Measurements from ENCODE around the gene CARD9.

CARD9 gene

DNA sequence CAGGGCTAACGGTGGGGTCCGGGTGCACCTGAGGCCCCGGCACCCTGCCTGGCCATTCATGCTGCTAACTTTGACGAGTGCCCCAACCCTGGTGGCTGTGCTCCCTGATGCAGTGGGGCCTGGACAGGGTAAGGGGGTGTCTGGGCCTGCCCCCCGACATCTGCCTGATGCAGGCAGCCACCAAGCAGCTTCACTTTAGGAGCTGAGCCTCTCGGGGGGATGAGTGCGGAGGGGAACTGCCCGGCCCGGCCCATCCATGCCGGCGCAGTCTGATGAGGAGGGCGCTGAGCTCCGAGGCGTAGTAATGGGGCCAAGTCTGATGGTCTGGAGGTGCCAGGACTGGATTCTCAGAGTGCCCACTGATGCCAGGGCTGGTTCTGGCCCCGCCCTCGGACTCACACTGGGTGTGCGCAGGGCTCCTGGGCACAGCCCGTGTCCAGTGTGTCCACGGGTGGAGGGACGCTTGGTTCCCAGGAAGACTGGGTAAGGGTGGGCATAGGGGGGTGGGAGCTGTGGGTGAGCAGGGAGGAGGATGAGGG, 26.5 kb downstream of the CARD9 start:
- Mint-ChIP-seq H3K4me3 (no peak overlapping the region), H3K27me3 (no peaks in the 10 kb centered on the region), H3K9me3 (no peaks in the 10 kb centered on the region), H3K4me1 (peaks cover 2% of the 10 kb centered on the region), H3K27ac (no peak overlapping the region), H3K36me3 (no peaks in the 10 kb centered on the region)
- CTCF ChIA-PET: no interaction called here
- no peak for DNase-seq

DNA sequence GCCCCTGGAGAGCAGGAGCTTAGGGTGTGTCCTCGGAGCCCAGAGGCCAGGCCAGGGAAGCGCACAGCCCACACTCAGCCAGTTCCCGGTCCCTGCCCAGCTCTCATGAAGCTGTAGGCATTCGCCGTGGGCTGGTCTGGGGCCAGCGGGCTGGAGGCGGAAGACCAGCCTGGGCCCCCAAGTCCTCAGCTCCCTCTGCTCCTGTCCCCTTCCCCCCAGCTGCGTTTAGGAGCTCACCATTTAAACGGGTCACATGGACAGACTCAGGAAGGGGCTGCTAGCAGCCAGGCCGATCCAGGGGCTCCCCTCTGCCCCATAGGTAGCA, 27.4 kb downstream of the CARD9 start:
- no peaks in the 10 kb centered on the region for H3K27me3 Mint-ChIP-seq
- no peaks in the 10 kb centered on the region for H3K9me3 Mint-ChIP-seq
- no peak overlapping the region for H3K4me3 Mint-ChIP-seq
- no peak overlapping the region for H3K27ac Mint-ChIP-seq
- CTCF ChIA-PET: no interaction called here
- H3K36me3 Mint-ChIP-seq: no peaks in the 10 kb centered on the region
- H3K4me1 Mint-ChIP-seq: peaks cover 2% of the 10 kb centered on the region
- DNase-seq: no peak

DNA sequence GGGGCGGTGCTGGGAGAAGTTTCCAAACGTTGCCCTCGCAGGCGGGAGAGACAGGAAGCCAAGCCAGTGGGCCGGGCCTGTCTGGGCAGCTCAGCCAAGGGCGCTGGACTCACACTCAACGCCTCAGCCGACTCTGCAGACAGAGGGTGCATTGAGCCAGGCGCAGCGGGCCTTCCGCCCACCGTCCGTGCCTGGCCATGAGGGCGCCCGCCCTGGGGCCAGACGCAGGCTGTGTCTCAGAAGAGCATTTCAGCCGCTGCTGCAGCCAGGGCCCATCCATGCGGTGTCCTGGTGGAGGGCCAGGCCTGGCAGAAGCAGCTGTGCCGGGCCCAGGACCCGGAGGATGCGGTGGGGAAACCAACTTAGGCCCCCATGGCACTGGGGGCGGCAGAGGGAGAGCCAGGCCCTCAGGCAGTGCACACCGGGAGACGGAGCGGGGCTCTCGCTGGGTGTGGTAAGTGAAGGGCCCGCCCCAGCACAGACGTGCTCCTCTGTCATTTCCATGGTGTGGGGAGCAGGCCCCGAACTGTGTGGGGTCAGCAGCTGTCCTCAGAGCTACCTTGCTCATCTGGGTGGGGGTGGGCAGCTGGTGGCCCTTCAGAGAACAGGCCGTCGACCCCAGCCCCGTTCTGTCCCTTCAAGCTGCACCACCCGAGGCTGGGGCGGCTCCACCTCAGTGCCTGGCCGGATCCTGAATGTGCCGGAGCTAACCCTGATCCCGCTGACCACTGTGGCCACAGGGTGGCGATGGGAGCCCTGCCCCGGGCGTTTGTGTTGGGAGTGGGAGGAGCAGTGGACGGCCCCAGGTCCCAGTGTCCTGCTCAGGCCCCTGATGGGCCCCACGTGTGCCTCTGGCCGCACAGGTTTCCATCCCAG, 27.9 kb downstream of the CARD9 start:
- CTCF ChIA-PET: no interaction called here
- H3K4me3 Mint-ChIP-seq: no peak overlapping the region
- H3K36me3 Mint-ChIP-seq: no peaks in the 10 kb centered on the region
- no peaks in the 10 kb centered on the region for H3K27me3 Mint-ChIP-seq
- no peak for DNase-seq
- no peak overlapping the region for H3K27ac Mint-ChIP-seq
- H3K4me1 Mint-ChIP-seq: peaks cover 2% of the 10 kb centered on the region
- no peaks in the 10 kb centered on the region for H3K9me3 Mint-ChIP-seq

DNA sequence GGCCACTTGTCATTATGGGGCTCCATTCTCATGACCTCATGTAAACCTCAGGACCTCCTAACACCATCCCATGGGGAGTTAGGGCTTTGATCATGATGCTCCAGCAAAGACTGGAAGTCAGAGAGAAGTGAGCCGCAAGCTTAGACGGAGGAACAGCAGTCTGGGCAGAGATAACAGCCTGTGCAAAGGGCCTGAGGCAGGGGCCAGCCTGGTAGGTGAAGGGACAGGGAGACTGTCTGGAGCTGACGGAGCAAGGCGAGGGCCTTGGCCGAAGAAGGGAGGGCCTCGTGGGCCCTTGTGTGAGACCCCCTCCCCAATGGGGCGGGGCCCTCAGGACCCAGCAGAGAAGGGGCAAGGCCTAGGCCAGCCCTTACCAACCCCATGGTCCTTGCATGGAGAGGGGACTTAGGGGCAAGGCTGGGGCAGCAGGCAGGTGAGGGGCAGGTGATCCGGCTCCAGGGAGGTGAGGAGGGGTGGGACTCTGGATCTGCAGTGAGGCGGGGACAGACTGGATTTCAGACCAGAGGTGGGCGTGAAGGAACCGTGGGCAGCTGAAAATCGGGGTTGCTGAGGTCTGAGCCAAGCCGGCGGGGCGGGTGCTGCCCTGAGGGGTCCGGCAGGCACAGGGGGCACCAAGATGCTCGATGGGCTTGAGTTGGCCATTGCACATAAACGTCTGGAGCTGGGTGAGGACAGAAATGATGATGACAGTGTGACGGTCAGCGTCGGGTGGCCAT, 28.8 kb downstream of the CARD9 start:
- H3K36me3 Mint-ChIP-seq: no peaks in the 10 kb centered on the region
- H3K27me3 Mint-ChIP-seq: no peaks in the 10 kb centered on the region
- H3K27ac Mint-ChIP-seq: no peak overlapping the region
- no peak overlapping the region for H3K4me3 Mint-ChIP-seq
- H3K4me1 Mint-ChIP-seq: peaks cover 2% of the 10 kb centered on the region
- no peak for DNase-seq
- CTCF ChIA-PET: no interaction called here
- no peaks in the 10 kb centered on the region for H3K9me3 Mint-ChIP-seq

DNA sequence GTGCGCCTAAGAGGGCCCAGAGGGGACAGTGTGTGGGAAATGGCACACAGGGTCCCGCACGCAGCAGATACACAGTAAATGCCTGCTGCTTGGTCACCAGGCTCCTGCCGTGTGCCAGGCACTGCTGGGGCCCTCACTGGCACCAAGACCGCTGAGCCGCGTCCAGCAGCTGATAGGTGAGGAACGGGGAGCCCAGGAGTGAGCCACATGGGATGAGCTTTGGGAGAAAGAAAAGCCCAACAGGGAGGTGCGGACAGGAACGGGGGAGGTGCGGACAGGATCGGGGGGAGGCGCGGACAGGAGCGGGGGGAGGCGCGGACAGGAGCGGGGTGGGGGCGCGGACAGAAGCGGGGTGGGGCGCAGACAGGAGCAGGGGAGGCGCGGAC, 29.6 kb downstream of the CARD9 start:
- H3K4me3 Mint-ChIP-seq: no peak overlapping the region
- H3K36me3 Mint-ChIP-seq: no peaks in the 10 kb centered on the region
- no peak overlapping the region for H3K27ac Mint-ChIP-seq
- H3K27me3 Mint-ChIP-seq: no peaks in the 10 kb centered on the region
- H3K9me3 Mint-ChIP-seq: no peaks in the 10 kb centered on the region
- H3K4me1 Mint-ChIP-seq: peaks cover 2% of the 10 kb centered on the region
- CTCF ChIA-PET: no interaction called here
- no peak for DNase-seq

- DNase-seq: no peak
- no peak overlapping the region for H3K4me3 Mint-ChIP-seq
- CTCF ChIA-PET: interaction anchor here (0.7 kb wide), 1 partner anchor 31 kb away, joined by 3 read pairs; no protein-coding TSS in a partner anchor
- H3K27ac Mint-ChIP-seq: no peak overlapping the region
- H3K36me3 Mint-ChIP-seq: no peaks in the 10 kb centered on the region
- H3K27me3 Mint-ChIP-seq: no peaks in the 10 kb centered on the region
- H3K4me1 Mint-ChIP-seq: peaks cover 2% of the 10 kb centered on the region
- no peaks in the 10 kb centered on the region for H3K9me3 Mint-ChIP-seq
Observed at GRCh38 chr9:136343121-136343883, 30.2 kb downstream of the CARD9 start.

DNA sequence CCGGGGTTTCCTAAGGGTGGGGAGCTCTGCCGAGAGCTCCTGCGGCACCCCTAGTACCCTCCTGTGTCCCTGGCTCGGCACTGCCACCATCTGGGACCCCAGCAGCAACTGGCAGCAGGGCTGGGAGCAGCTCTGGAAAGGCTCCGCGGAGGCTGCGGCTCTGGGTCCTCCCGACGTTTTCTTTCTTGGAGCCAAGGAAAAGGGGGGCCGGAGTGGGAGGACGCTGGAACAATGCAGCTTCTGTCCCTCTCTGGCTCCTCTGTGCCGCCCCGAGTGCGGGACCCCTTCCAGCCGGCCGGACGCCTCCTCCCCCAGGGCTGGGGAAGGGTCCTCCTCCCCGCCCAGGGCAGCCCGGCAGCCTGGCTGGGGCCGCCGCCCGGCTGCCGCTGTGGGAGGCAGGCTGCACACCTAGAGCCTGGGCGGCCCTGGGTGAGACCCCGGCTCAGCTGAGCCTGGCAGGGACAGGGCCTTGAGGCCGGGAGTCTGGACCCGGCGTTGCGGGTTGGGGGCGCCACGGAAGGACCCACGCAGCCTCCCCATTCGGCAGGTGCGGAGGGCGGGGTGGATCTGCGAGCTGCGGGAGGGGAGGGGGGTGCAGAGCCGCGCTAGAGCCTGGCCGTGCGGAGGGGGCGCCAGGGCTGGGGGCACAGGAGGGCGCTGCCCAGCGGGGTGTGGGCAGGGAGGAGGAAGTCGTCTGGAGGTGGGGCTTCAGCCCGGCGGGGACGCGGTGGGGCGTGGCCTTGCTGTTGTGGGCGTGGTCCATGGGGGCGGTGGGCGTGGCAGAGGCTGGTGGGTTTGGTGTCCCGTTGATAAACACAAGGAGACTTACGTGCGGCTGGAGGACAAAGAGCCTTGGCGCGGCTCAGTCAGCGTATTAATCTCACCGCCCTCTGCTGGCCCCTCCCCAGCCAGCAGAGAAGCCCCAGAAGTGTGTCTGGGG, 31.0 kb downstream of the CARD9 start:
- peak; percentile 70 for DNase-seq
- peaks cover 2% of the 10 kb centered on the region for H3K4me1 Mint-ChIP-seq
- H3K36me3 Mint-ChIP-seq: no peaks in the 10 kb centered on the region
- H3K27me3 Mint-ChIP-seq: no peaks in the 10 kb centered on the region
- CTCF ChIA-PET: interaction anchor here (0.7 kb wide), 1 partner anchor 30 kb away, joined by 3 read pairs; no protein-coding TSS in a partner anchor
- no peaks in the 10 kb centered on the region for H3K9me3 Mint-ChIP-seq
- H3K27ac Mint-ChIP-seq: no peak overlapping the region
- no peak overlapping the region for H3K4me3 Mint-ChIP-seq

GRCh38 chr9:136341769-136342168, 31.7 kb downstream of the CARD9 start:
- Mint-ChIP-seq H3K9me3 (no peaks in the 10 kb centered on the region), H3K27ac (no peak overlapping the region), H3K4me3 (no peak overlapping the region), H3K27me3 (no peaks in the 10 kb centered on the region), H3K4me1 (peaks cover 2% of the 10 kb centered on the region), H3K36me3 (no peaks in the 10 kb centered on the region)
- no peak for DNase-seq
- CTCF ChIA-PET: no interaction called here

- Mint-ChIP-seq H3K9me3 (no peaks in the 10 kb centered on the region), H3K36me3 (no peaks in the 10 kb centered on the region), H3K4me3 (no peak overlapping the region), H3K27me3 (no peaks in the 10 kb centered on the region), H3K27ac (no peak overlapping the region), H3K4me1 (peaks cover 2% of the 10 kb centered on the region)
- CTCF ChIA-PET: no interaction called here
- DNase-seq: no peak
Observed at GRCh38 chr9:136341042-136341655, 32.3 kb downstream of the CARD9 start.

GRCh38 chr9:136340356-136341041, 33.0 kb downstream of the CARD9 start:
- H3K27me3 Mint-ChIP-seq: no peaks in the 10 kb centered on the region
- H3K9me3 Mint-ChIP-seq: no peaks in the 10 kb centered on the region
- CTCF ChIA-PET: interaction anchor here (0.6 kb wide), 1 partner anchor 32 kb away, joined by 3 read pairs; no protein-coding TSS in a partner anchor

GRCh38 chr9:136339958-136340310, 33.5 kb downstream of the CARD9 start:
- Mint-ChIP-seq H3K9me3 (no peaks in the 10 kb centered on the region), H3K27ac (no peak overlapping the region), H3K27me3 (no peaks in the 10 kb centered on the region), H3K4me1 (peaks cover 2% of the 10 kb centered on the region), H3K4me3 (no peak overlapping the region), H3K36me3 (no peaks in the 10 kb centered on the region)
- no peak for DNase-seq
- CTCF ChIA-PET: interaction anchor here (0.6 kb wide), 1 partner anchor 32 kb away, joined by 3 read pairs; no protein-coding TSS in a partner anchor

More at GRCh38 chr9:136340356-136341041, 33.0 kb downstream of the CARD9 start:
- H3K4me3 Mint-ChIP-seq: no peak overlapping the region
- H3K36me3 Mint-ChIP-seq: no peaks in the 10 kb centered on the region
- DNase-seq: no peak
- no peak overlapping the region for H3K27ac Mint-ChIP-seq
- H3K4me1 Mint-ChIP-seq: peaks cover 2% of the 10 kb centered on the region

DNA sequence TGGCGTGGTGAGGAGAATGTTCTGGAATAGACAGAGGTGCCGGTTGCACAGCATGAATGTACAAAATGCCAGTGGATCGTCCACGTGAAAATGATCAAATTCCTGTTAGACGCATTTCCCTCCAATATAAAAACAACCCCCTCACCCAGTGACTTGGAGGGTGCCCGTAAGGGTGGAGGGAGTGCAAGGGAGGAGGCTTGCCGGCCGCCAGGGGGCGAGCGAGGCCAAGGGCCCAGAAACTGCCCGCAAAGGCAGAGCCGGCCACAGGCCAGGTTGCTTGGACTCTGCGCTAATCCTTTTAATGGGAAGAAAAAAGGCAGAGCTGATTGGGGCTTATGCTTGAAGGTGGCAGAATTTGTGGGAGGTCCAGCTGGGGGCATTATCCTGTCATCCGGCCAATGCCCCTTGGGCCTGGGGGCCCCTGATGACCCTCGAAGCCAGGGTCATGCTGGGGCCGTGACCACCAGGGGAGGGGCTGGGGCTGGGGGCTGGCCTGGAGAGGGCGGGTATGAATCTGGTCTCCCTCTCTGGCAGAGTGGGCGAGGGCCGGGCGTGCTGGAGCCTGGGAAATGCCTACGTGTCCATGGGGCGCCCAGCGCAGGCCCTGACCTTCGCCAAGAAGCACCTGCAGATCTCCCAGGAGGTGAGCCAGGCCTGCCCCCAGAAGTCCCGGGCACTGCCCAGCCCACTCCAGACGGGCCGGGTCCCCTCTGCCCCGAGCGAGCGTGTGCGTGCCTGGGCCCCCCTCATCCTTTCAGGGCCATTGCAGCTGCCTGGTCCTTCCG, 34.1 kb downstream of the CARD9 start:
- no peak overlapping the region for H3K4me3 Mint-ChIP-seq
- no peaks in the 10 kb centered on the region for H3K36me3 Mint-ChIP-seq
- CTCF ChIA-PET: no interaction called here
- peak; percentile 41 for DNase-seq
- H3K27me3 Mint-ChIP-seq: no peaks in the 10 kb centered on the region
- no peaks in the 10 kb centered on the region for H3K9me3 Mint-ChIP-seq
- no peak overlapping the region for H3K27ac Mint-ChIP-seq
- peaks cover 2% of the 10 kb centered on the region for H3K4me1 Mint-ChIP-seq

All from activated naive CD4-positive, alpha-beta T cell treated with anti-CD3 and anti-CD28 coated beads, Interleukin-2, amount 10 ng/mL, durations not matched to agents 7 days and 5 days (primary cell).